ENCODE results near the gene HOXC9.
"Not testable (repeated sequence)": the region's sequence is repeated elsewhere in the genome, so short reads cannot be mapped to it uniquely, and the experiment has no call there.

HOXC9 gene

DNA sequence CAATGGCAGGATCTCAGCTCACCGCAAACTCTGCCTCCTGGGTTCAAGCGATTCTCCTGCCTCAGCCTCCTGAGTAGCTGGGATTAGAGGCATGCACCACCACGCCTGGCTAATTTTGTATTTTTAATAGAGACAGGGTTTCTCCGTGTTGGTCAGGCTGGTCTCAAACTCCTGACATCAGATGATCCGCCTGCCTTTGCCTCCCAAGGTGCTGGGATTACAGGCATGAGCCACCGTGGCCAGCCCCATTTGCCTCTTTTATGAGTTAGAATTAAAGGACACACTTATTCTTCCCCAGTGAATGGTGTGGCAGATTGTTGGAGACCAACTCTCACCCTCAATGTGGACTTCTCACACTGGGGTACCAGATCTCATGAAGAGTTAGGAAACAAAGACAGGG, 42.1 kb downstream of the HOXC9 start:
- DNase-seq, result not testable (repeated sequence)

DNA sequence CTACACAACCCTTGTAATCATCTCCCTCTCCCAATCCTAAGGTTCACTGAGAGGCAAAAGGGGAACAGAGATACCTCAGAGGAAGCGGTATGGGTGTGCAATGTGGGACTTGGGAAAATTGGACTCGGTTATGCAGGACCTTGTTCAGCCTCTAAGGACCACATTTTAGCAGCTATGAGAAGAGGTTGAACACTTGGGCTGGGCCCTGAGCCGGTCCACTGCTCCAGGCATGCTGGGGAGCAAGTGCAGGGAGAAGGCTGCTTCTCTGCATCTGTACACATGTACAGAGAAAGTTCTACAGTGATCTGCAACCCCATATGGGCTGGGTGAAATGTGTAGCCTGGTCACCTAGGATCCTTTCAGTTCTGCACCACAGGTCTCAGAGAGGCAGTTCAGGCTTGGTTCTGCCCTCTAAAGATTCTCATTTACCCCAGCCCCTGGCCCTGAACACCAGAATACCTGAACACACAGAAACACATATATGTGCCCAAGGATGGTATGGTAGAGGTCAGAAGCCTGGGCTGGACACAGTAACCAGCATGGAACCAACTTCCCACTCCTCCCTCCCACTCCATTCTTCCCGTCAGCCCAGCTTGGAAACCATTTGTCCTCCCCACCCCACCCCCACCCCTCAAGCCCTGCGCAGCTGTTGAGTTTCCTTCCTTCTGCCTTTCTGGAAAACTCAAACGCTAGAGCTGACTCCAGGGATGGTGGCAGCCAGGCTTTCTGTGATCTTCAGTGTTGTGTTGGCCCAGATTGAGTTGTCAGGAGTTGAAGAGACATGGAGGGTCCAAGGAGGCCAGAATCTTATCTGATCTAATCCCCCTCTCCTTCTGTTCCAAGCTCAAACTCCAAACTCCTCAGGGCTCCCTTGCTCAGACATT, 43.3 kb downstream of the HOXC9 start:
- no peak for DNase-seq

DNA sequence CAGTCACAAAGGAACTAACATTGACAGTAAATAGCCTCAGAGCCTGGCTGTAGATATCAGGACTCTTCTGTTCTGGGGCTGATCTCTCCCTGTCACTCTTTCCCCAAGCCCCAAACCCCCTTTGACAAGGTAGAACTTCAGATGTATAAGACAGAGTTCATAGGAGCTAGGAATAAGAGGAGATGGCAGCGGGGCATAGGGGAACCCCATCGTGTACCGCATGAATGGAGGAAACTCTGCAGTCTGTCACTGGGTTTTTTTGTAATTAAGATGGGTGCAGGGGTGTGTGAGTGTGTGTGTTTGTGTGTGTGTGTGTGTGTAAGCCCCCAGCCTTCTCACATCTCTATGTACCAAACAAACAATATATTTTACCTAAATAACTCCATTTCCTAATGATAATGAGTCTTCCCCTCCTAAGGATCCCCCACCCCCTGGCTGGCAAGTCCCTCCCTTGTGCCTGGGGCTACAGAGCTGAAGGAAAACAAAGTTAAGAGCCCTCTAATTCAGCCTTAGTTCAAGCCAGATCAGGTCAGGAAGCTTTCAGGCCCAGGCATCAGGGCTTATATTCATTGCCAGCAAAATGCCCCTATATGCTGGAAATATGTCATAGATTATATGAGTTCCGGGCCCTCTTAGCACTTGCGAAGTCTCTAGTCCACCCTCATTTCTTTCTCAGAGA, 44.6 kb downstream of the HOXC9 start:
- no peak for DNase-seq

DNA sequence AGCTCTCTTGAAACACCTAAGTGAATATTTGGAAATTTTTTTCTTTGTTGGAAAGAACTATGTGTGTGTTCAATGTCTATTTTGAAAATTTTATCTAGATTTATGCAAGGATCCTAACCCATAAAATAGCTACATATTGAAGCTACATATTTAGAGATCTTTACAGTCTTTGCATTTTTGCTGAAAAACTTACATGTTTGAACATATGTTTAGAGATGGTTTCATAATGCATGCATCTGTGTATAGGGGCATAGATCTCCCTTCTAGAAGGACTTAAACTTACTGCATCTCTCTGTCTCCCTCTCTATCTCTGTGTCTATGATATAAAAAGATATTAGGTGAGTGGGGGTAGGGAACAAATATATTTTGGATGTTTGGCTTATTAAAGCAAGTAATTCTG, 45.4 kb downstream of the HOXC9 start:
- DNase-seq, result no peak

DNA sequence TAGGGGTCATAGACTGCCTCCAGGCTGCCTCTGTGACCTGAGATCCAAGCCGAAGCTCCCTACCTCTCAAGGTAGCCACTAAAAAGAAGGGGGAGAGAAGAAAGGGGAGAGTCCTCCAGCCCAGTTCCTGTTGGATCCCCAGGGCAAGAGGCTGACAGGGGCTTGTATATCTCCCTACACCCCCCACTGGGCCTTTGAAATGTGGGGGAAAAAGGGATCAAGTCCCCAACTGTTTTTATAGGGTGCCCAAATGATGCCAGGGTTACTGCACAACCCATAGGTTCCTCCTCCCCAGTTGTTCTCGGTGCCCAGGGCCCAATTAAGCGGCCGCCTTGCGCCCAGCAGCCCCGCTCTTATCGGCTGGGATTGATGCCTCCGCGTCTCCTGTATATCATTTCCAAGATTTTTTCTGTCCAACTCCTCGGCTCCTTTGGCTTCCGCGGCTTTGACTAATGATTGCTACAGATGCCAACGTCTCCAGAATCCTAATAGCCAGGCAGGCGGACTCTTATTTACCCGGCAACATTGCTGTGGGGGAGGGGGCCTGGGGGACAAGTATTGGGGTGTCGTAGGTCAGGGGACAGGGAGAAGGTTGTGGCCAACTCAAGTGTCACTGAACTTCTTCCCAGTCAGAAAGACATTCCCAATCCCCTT, 46.0 kb downstream of the HOXC9 start:
- no peak for DNase-seq

DNA sequence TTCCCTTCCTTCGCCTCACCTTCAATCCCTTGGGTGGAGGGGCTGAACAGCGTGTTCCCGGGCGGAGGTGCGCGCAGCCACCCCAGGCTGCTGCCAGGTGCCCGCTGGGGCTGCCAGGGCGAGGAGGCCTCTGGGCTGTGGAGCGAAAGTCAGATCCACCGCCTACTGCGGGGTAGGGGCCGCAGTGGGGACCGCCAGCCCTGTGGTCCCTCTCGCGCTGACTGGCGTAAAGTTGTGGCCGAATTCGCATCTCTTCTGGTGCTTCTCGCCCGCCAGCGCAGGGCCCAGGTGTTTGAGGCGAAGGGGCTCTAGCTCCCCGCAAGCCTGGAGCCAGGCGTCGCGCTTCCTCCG, 46.8 kb downstream of the HOXC9 start:
- no peak for DNase-seq

DNA sequence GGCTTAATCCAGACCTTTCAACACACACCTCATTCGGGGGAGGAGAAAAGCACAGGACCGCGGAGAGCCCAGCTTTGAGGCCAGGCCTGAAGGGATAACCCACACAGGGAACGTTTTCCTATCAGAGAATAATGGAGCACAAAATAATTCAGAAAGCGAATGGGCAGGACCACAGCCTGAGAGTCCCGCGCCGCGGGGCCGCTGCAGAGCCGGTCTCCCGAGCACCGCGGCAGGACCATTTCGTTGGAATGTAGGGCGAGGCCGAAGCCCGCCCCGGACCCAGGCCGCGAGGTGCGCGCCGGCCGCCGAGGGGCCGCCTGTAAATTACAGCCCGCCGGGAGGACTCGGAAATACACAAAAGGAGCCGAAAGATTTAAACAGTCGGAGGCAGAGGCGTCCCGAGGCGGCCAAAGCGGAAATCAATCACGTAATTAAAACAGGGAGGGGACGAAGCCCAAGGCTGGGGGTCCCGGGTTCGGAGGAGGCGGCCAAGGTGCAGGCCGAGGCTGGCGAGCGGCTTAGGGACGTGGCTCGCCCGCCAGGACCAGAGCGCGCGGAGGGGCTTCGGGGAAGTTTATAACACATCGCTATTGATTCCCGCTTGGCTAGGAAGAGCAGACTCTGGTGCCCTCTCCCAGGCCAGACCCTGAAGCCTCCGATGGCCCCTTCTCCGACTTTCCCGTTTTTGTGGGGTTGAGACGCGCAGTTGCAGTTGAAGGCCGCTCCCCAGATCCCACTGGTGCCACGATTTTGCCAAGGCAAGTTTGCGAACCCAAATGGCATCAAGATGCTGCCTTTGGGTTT, 47.4 kb downstream of the HOXC9 start:
- no peak for DNase-seq

DNA sequence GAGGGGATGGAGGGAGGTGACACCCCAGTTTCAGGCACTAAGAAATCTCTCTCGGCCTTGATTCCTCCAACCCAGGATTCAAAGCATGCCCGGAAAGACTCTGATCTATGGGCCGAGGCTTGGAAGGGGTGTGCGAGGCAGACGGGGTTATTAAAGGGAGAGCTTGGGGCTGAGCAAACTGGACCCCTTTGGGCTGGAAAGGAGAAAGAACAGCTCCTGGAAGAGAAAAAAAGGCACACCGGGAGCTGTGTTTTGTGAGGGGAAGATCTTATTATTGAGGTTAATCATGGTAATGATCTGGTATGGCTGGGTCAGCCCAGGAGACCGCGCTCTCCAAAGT, 48.0 kb downstream of the HOXC9 start:
- DNase-seq, result no peak

DNA sequence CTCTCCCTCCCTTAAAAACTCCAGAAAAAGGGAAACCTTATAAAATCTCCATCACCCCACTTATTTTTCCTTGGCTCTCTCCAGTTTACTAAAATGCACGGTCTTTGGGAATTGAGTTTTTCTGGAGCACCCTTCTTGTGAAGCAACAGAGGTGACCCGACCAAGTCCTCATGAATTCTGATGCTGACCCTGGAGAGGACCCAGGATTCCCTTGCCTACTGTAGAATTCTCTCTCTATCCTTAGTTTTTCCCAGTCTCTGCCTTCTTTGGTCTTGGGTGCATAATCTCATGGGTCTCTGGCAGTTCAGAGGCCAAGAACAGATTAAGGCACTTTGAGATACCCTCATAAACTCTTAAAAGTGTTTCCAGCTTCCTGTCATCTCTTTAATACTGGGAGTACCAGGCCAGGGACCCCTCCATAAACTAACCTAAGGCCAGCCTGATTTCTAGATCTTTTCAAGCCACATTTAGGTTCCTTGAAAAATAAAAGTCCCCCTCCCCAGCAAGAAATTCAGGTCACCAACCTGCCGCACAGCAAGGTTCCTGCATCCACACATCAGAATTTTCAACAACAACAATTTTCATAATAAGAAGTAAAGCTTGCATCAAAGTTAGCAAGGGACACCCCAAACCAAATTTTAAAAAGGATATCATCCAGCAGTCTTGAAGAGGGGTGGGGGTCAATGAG, 48.6 kb downstream of the HOXC9 start:
- no peak for DNase-seq

DNA sequence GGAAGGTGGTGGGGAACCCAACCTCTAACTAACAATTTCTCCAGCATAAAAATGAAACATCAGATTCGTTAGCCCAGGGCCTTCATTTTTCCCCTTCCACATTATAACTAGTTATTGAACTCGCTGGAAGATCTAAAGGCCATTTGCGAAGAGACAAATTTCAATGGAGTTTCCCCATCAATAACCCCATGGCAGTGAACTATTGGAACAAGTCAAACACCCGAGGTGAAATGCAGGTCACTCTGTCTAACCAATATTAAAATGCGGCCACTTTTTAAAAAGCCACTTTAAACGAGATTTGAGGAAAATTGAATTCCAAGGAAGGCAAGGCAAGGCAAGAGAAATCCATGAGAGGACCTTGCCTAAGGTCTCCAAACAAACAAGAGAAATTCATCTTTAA, 49.1 kb downstream of the HOXC9 start:
- no peak for DNase-seq

DNA sequence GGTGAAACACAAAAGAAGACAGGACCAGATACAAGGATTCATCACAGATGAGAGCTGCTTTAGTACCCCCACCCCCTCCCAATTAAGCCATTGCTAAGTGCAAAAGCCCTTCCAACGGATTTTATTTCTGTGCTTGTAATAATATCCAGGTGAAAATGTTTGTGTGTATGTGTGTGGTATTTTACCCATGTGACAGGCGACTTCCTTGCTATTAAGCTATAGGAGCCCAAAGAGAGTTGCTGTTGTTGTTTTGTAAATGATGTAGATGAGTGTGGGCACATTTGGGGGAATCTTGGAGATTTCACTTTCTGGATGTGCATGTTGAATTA, 50.5 kb downstream of the HOXC9 start:
- DNase-seq, result no peak

DNA sequence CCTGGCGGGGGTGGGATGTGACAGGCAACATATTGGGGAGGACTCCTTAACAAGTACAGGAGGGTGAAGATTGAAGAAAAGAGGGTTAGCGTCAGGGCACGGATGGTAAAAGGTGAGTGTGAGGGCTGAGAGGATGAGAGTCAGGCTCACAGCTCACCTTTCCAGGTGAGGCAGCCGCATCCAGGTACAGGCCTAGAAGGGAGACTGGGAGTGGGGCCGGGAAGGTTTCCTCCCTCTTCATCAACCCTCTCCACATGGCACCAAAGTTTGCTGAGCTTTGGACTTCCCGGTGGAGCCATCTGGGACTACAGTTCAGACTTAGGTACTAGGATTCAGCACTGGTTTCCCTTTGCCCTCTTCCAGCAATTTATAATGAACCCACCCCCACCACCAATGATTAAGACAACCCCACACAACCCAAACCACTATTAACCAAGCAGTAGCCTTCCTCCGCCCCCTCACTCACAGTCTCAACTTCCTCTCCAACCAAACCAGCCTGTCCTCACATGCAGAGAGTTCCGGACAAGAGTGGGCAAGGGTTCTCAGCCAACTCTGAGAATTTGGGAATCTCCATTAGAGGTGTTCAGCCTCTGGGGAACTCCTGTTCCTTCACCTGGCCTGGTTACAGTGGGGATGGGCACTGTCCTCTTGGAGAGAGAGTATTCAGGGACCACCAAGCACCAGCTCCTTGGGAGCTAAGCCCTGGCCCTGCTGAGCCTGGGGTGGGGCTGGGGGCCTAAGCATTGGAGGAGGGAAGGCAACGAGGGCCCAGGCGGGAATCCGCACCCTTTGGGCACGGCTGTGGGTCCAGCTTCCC, 51.3 kb downstream of the HOXC9 start:
- no peak for DNase-seq

DNA sequence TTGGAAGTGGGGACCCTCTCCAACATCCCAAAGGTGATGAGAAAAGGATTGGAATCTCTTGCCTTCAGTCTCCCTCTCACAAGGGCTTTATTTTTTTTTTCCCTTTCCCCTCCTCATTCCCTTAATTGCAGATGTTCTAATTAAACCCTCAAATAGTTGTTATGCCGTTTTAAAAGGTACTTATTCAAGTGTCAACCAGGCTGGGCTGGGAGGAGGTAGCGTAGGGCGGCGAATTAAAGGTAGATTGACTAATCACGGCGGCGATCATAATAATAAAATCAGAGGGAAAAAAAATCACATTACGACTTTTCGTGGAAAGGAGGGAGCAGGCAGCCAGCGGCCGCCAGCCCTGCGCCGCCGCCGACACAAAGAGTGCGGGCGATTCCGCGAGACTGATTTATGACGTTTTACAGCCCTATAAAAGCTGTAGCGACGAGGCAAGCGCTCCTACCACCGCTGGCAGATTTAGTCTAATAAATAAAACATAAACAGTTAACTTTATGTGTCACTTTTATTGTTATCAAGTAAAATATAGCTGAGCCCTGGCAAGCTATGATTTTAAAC, 52.0 kb downstream of the HOXC9 start:
- no peak for DNase-seq

DNA sequence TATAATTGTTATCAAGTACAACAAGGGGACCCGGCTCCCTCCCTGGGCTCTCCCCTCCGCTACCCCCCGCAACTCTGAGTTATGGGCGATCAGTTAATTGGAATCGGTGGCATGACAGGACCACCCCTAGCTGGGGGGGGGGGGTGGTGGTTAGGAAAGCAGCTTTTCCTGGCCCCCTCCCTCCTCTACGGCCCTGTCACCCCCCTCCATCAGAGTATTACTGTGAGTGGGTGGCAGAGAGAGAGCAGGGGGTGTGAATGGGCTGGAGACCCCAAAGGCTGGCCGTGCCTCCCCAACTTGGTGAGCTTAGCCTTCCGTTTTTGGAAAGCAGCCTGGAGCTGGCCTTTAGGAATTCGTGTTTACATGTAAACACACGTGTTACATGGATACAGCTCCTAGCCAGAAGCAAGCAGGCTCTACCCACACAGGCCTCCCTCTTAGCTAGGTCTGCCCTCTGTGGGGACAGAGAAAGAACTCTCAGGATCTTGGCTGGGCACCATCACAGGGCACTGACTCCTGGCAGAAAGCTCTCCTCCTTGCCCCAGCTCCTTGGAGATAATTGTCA, 52.6 kb downstream of the HOXC9 start:
- no peak for DNase-seq
